ENCODE data around the gene CLEC2A.
"Not testable (repeated sequence)": the region's sequence is repeated elsewhere in the genome, so short reads cannot be mapped to it uniquely, and the experiment has no call there.

Gene CLEC2A

GRCh38 chr12:9961901-9962300 lies 29.7 kb upstream of the CLEC2A start:
- H3K27ac ChIP-seq = no peak overlapping the region
- TF ChIP-seq, protein P1, sequence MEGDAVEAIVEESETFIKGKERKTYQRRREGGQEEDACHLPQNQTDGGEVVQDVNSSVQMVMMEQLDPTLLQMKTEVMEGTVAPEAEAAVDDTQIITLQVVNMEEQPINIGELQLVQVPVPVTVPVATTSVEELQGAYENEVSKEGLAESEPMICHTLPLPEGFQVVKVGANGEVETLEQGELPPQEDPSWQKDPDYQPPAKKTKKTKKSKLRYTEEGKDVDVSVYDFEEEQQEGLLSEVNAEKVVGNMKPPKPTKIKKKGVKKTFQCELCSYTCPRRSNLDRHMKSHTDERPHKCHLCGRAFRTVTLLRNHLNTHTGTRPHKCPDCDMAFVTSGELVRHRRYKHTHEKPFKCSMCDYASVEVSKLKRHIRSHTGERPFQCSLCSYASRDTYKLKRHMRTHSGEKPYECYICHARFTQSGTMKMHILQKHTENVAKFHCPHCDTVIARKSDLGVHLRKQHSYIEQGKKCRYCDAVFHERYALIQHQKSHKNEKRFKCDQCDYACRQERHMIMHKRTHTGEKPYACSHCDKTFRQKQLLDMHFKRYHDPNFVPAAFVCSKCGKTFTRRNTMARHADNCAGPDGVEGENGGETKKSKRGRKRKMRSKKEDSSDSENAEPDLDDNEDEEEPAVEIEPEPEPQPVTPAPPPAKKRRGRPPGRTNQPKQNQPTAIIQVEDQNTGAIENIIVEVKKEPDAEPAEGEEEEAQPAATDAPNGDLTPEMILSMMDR (IDR thresholded peaks at IDR 0.05) = no peak
- TF ChIP-seq ZFX (IDR thresholded peaks at IDR 0.05; ENCODE audit: borderline replicate concordance) = no peak

DNA sequence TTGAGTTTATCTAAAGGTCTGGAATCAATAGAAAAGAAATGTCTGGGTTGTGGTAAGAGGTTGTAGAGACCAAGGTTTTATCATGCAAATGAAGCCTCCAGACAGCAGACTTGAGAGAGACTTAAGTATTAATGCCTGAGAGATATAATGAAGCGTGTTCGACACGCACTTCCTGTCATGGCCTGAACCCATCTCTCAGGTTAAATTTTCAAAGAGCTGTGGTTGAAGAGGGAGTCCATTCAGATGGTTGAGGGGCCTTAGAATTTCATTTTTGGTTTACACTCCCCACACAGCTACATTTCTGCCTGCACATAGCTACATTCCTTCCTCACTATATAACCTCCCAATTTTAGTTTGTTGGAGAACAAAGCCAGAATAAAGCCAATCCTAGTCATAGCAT lies 28.9 kb upstream of the CLEC2A start:
- H3K27ac ChIP-seq = no peak overlapping the region
- no peak for TF ChIP-seq ZFX (IDR thresholded peaks at IDR 0.05; ENCODE audit: borderline replicate concordance)
- TF ChIP-seq, protein P1 (IDR thresholded peaks at IDR 0.05) = no peak

GRCh38 chr12:9960590-9960989 lies 28.4 kb upstream of the CLEC2A start:
- no peak overlapping the region for H3K27ac ChIP-seq
- no peak for TF ChIP-seq ZFX (IDR thresholded peaks at IDR 0.05; ENCODE audit: borderline replicate concordance)
- TF ChIP-seq, protein P1 (IDR thresholded peaks at IDR 0.05) = no peak

GRCh38 chr12:9957834-9958233 lies 25.7 kb upstream of the CLEC2A start:
- TF ChIP-seq ZFX (IDR thresholded peaks at IDR 0.05; ENCODE audit: borderline replicate concordance) = no peak
- TF ChIP-seq, protein P1 (IDR thresholded peaks at IDR 0.05) = no peak
- H3K27ac ChIP-seq = no peak overlapping the region

GRCh38 chr12:9952954-9953729 lies 21.0 kb upstream of the CLEC2A start:
- H3K27ac ChIP-seq = not testable (repeated sequence)

- no peak overlapping the region for H3K27ac ChIP-seq
- TF ChIP-seq, protein P1 (IDR thresholded peaks at IDR 0.05) = no peak
- TF ChIP-seq ZFX (IDR thresholded peaks at IDR 0.05; ENCODE audit: borderline replicate concordance) = no peak
Observed at GRCh38 chr12:9951026-9951675, 19.0 kb upstream of the CLEC2A start.

DNA sequence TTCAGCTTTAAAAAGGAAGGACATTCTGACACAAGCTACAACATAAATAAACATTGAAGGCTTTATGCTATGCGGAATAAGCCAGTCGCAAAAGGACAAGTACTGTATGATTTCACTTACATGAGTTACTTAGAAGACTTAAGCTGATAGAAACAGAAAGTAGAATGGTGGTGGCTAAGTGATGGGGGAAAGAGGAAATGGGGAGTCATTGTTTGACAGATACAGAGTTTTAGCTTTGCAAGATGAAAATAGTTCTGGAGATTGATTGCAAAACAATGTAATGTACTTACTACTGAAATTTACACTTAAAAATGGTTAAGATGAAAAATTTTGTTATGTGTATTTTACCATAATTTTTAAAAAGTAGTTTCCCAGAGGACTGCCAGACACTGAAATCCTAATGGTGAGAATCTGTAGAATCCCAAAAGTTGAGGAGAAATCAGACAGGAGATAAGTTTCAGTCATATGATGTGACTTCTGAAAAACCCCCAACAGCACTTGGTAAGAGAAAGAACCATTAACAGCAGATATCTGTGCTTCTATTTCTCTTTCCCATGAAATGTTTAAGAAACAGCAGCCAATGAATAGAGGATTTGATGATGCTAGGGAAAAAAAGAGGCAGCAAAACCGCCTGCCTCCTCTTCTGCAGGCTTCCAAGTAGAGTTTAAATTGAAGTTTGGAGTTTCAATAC lies 16.6 kb upstream of the CLEC2A start:
- TF ChIP-seq, protein P1 (IDR thresholded peaks at IDR 0.05) = no peak
- TF ChIP-seq ZFX (IDR thresholded peaks at IDR 0.05; ENCODE audit: borderline replicate concordance) = no peak
- H3K27ac ChIP-seq = no peak overlapping the region
